Measurements from ENCODE around the gene PATJ. TPM values are rescaled to one million over a fixed set of nuclear protein-coding genes. Genes with fewer than 3 reads are reported as not detected.

PATJ gene
- total RNA-seq, 1 experiment from 2014 or later = 57.9 TPM

GRCh38 chr1:61979729-61980128 lies 237.4 kb downstream of the PATJ start:
- CTCF ChIA-PET = no interaction called here
- TF ChIP-seq ZNF425 (CRISPR knock-in tag; conservative IDR thresholded peaks at IDR 0.05) (no peak), JUN (CRISPR knock-in tag; IDR thresholded peaks at IDR 0.05) (no peak), CDX4 (CRISPR knock-in tag; IDR thresholded peaks at IDR 0.05; ENCODE audit: borderline replicate concordance) (no peak), RELA (CRISPR knock-in tag; IDR thresholded peaks at IDR 0.05; ENCODE audit: borderline replicate concordance) (no peak), ZNF532 (CRISPR knock-in tag; IDR thresholded peaks at IDR 0.05; ENCODE audit: borderline replicate concordance) (no peak), FOXJ3 (CRISPR knock-in tag; IDR thresholded peaks at IDR 0.05; ENCODE audit: borderline replicate concordance) (no peak), MYBL2 (CRISPR knock-in tag; IDR thresholded peaks at IDR 0.05) (no peak)
- Mint-ChIP-seq H3K27ac (peak overlapping the region; percentile 19; the same call in 1 of the 2 replicates), H3K9me3 (no peaks in the 10 kb centered on the region), H3K27me3 (ENCODE audit: low read depth) (no peaks in the 10 kb centered on the region), H3K4me3 (no peak overlapping the region), H3K4me1 (peaks cover 28% of the 10 kb centered on the region), H3K36me3 (no peaks in the 10 kb centered on the region)
- DNase-seq (ENCODE audit: low spot score) (no peak), ATAC-seq (no peak)
- POLR2A ChIA-PET = no interaction called here

GRCh38 chr1:61980561-61980960 lies 238.3 kb downstream of the PATJ start:
- Mint-ChIP-seq H3K36me3 (no peaks in the 10 kb centered on the region), H3K27ac (peak overlapping the region; percentile 22; the same call in 1 of the 2 replicates), H3K27me3 (ENCODE audit: low read depth) (no peaks in the 10 kb centered on the region), H3K4me1 (peaks cover 25% of the 10 kb centered on the region), H3K4me3 (no peak overlapping the region), H3K9me3 (no peaks in the 10 kb centered on the region)
- DNase-seq (ENCODE audit: low spot score) = peak; percentile 24
- ATAC-seq = peak; percentile 77
- TF ChIP-seq ZNF281 (CRISPR knock-in tag; IDR thresholded peaks at IDR 0.05) (no peak), SMAD4 (CRISPR knock-in tag; IDR thresholded peaks at IDR 0.05) (no peak), NR3C1 (CRISPR knock-in tag; conservative IDR thresholded peaks at IDR 0.05; ENCODE audit: low read depth) (no peak), FOXJ3 (CRISPR knock-in tag; IDR thresholded peaks at IDR 0.05; ENCODE audit: borderline replicate concordance) (no peak), CDX4 (CRISPR knock-in tag; IDR thresholded peaks at IDR 0.05; ENCODE audit: borderline replicate concordance) (no peak), AR (CRISPR knock-in tag; IDR thresholded peaks at IDR 0.05) (no peak), MAX (CRISPR knock-in tag; IDR thresholded peaks at IDR 0.05) (no peak)
- POLR2A ChIA-PET = no interaction called here
- CTCF ChIA-PET = no interaction called here

Measured in WTC11 (cell line).